ENCODE results near the gene PTCD1.
A peak's percentile ranks its signal among the peaks of the same experiment; 100 is the strongest.

DNA sequence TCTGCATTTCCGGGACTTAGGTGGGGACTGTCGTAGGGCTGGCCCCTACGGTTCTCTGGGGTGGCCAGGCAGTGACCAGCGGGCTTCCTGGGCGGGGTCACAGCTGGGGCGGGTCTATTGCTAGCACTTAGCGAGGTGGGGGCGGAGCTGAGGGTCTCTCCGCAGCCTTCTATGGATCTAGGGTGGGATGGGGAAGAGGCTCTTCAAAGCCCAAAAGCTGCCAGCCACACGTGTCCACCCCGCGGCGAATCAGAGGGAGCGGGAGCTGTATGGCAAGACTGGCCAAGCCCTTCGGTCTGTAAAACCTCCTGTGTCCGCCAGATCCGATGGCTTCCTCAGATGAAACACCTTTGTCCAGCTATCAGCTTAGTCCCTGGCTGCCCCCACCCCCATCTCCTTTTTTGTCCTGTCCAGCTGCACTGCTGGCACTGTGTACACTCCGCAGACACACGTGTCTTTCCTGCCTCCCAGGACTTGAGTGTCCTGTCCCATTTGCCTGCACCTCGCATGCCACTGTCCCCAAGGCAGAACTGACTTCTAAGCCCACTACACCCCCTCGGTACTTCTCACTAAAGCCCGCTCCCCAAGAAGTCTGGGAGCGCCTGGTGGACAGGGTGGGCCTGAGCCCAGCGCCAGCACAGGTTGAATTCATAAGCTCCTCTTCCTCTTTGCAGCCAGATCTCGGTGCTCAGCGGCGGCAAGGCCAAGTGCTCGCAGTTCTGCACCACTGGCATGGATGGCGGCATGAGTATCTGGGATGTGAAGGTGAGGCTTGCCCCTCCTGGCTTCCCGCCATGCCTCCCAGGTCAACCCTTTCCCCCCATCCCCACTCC, 45.0 kb downstream of the PTCD1 start:
- TF ChIP-seq POLR2AphosphoS5 (IDR thresholded peaks at IDR 0.05; ENCODE audit: low read depth, low read length) (no peak), POLR2A (IDR thresholded peaks at IDR 0.05; ENCODE audit: low read depth, low read length) (peak; percentile 35; the same call in 1 of the 2 replicates), TAF1 (IDR thresholded peaks at IDR 0.05; ENCODE audit: borderline replicate concordance, low read depth, low read length) (no peak)
